H1 (cell line): Measurements from ENCODE around the gene PDGFD. TPM values are rescaled to one million over a fixed set of nuclear protein-coding genes. Genes with fewer than 3 reads are reported as not detected.

Experiments used
- ASH2L ChIP-seq: fragments of 200-600, 300-600 bp; sonication (generic); IDR thresholded peaks from one replicate; pipeline ENCODE4 v1.7.1; 2017; ENCODE audit warnings: low read length
- CHD7 ChIP-seq: fragments of 300-600 bp; sonication (generic); IDR thresholded peaks from 2 replicates; pipeline ENCODE4 v1.7.1; 2012; ENCODE audit warnings: low read length, moderate library complexity, mild to moderate bottlenecking, inconsistent platforms; ENCODE audit not compliant: insufficient replicate concordance
- GABPA ChIP-seq: IDR thresholded peaks from 2 replicates; pipeline ENCODE4 v1.6.1; 2011; ENCODE audit warnings: mild to moderate bottlenecking, low read length, moderate library complexity, borderline replicate concordance; ENCODE audit not compliant: insufficient read depth
- JUND ChIP-seq: IDR thresholded peaks from 2 replicates; pipeline ENCODE4 v1.6.1; 2011; ENCODE audit warnings: mild to moderate bottlenecking, improper control_type of control experiment, low read length
- KDM4A ChIP-seq: IDR thresholded peaks from one replicate; pipeline ENCODE4 v1.7.1; 2012; ENCODE audit warnings: low read depth, mild to moderate bottlenecking, moderate library complexity, low read length, inconsistent platforms; ENCODE audit not compliant: severe bottlenecking
- RAD21 ChIP-seq, 2 experiments: IDR thresholded peaks in 1 of 2; conservative IDR thresholded peaks in 1 of 2; 2 replicates each; pipeline ENCODE4 v1.6.1; 2011; ENCODE audit warnings: low read depth in 2 of 2, low read length in 2 of 2, improper control_type of control experiment in 1 of 2, inconsistent platforms in 1 of 2, mild to moderate bottlenecking in 1 of 2, moderate library complexity in 1 of 2
- SP4 ChIP-seq: IDR thresholded peaks from 2 replicates; pipeline ENCODE4 v1.6.1; 2012; ENCODE audit warnings: low read length, inconsistent platforms
- TCF12 ChIP-seq: IDR thresholded peaks from 2 replicates; pipeline ENCODE4 v1.6.1; 2011; ENCODE audit warnings: low read depth, mild to moderate bottlenecking, low read length
- polyA plus RNA-seq, 7 experiments: library from polyadenylated mRNA; depleted of rRNA in 3 of 7; stranded (reverse) in 5 of 7; unstranded in 2 of 7; fragments of >200 nt in 5 of 7; fragments of 200-250 nt in 2 of 7; gene quantifications; 1 replicate in 5 of 7; 2 replicates in 1 of 7; 4 replicates in 1 of 7; pipeline versions ENCODE4 v1.2.1 to v1.2.3, GENCODE V29; 2011 to 2013; ENCODE audit warnings: missing spikeins in 2 of 7, mixed read lengths in 2 of 7
- total RNA-seq: library from RNA; stranded (reverse); fragmentation: NEBNext Ultra II Directional; extraction: Animal tissue kit (Norgen Biotek cat#: 25700); gene quantifications from 2 replicates; pipeline ENCODE4 v1.2.1, GENCODE V29; 2021

PDGFD gene
- total and polyA plus RNA-seq, 2 of the 8 experiments (the other 6 are each of a cell fraction or from before 2014, with no cell fraction given): 1.1 to 3.9 TPM

GRCh38 chr11:104009744-104010143, 154.2 kb downstream of the PDGFD start (continued):
- TF ChIP-seq CHD7: no peak
- no peak for TF ChIP-seq TCF12
- TF ChIP-seq GABPA: no peak
- TF ChIP-seq KDM4A: no peak
- no peak for TF ChIP-seq SP4
- no peak for TF ChIP-seq ASH2L
- no peak for TF ChIP-seq RAD21 (IDR thresholded peaks at IDR 0.05 in 1 of 2, conservative IDR thresholded peaks at IDR 0.05 in 1 of 2; ENCODE audit: low read depth in 2 of 2, low read length in 2 of 2)
- TF ChIP-seq JUND: no peak
- TF ChIP-seq, all 59 proteins: peak for 0
